ENCODE measurements around the gene ECI2.

The ECI2 gene

DNA sequence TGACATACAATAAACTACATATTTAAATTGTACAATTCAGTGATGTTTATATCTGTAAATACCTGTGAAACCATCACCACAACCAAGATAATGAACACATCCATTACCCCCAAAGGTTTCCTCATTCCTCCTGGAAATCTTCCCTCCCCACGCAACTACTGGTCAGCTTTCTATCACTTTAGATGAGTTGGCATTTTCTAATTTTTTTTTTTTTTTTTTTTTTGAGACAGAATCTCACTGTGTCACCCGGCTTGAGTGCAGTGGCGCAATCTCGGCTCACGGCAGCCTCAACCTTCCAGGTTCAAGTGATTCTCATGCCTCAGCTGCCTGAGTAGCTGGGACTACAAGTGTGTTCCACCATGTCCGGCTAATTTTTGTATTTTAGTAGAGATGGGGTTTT, 31.7 kb upstream of the ECI2 start:
- H3K36me3 ChIP-seq (ENCODE audit: control insufficient read depth in 1 of 2, insufficient read depth in 2 of 2, low read length in 2 of 2): no peaks in the 10 kb centered on the region
- H3K4me1 ChIP-seq (ENCODE audit: control insufficient read depth in 1 of 2, insufficient read depth in 2 of 2, low read length in 2 of 2): no peaks in the 10 kb centered on the region
- H3K27me3 ChIP-seq (ENCODE audit: low read depth, low read length): no peaks in the 10 kb centered on the region
- no peak overlapping the region for H3K4me3 ChIP-seq (ENCODE audit: low read depth in 1 of 2, low read length in 2 of 2)
- H3K9me3 ChIP-seq (ENCODE audit: control insufficient read depth in 1 of 2, low read length in 2 of 2): peaks cover 0 to 4% of the 10 kb centered on the region in 2 donors
- H3K27ac ChIP-seq (ENCODE audit: low read length): no peak overlapping the region

DNA sequence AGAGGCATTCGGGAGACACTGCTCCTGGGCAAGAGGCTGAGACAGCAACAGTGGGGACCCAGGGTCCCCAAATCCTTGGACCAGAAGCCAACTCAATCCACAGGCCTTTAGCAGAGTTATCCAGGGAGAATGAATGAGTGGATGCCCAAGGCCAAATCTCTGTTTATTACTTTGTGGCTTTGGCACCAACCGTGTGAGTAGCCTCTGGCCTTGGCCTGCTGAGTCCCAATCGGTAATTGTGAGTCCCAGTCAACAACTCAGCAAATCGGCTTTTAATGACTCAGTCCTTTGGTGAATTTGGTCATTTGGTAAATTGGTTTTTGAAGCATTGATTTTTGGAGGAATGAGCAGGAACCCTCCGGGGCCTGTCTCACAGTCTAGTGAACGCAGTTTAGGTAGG, 29.1 kb upstream of the ECI2 start:
- Histone ChIP-seq H3K27ac (ENCODE audit: low read length) (no peak overlapping the region), H3K9me3 (ENCODE audit: control insufficient read depth in 1 of 2, low read length in 2 of 2) (peaks cover 0 to 4% of the 10 kb centered on the region in 2 donors), H3K27me3 (ENCODE audit: low read depth, low read length) (no peaks in the 10 kb centered on the region), H3K36me3 (ENCODE audit: control insufficient read depth in 1 of 2, insufficient read depth in 2 of 2, low read length in 2 of 2) (no peaks in the 10 kb centered on the region), H3K4me3 (ENCODE audit: low read depth in 1 of 2, low read length in 2 of 2) (no peak overlapping the region), H3K4me1 (ENCODE audit: control insufficient read depth in 1 of 2, insufficient read depth in 2 of 2, low read length in 2 of 2) (no peaks in the 10 kb centered on the region)

DNA sequence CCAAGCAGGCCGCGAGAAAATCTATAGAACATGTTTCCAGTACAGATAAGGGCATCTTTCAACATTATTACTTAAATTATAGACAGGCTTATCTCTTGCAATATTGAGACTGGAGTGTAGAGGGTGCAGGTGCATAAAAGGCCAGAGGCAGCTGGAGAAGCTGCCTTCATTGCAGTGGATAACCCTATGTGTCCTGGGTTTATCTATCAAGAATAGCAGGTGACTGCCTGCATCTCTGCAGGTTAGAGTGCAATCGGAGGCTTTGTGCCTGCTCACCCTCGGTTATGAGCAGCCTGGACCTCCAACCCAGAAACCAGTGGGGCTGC, 28.7 kb upstream of the ECI2 start:
- peaks cover 0 to 4% of the 10 kb centered on the region in 2 donors for H3K9me3 ChIP-seq (ENCODE audit: control insufficient read depth in 1 of 2, low read length in 2 of 2)
- H3K4me1 ChIP-seq (ENCODE audit: control insufficient read depth in 1 of 2, insufficient read depth in 2 of 2, low read length in 2 of 2): no peaks in the 10 kb centered on the region
- no peak overlapping the region for H3K4me3 ChIP-seq (ENCODE audit: low read depth in 1 of 2, low read length in 2 of 2)
- no peaks in the 10 kb centered on the region for H3K27me3 ChIP-seq (ENCODE audit: low read depth, low read length)
- H3K36me3 ChIP-seq (ENCODE audit: control insufficient read depth in 1 of 2, insufficient read depth in 2 of 2, low read length in 2 of 2): no peaks in the 10 kb centered on the region
- H3K27ac ChIP-seq (ENCODE audit: low read length): no peak overlapping the region

DNA sequence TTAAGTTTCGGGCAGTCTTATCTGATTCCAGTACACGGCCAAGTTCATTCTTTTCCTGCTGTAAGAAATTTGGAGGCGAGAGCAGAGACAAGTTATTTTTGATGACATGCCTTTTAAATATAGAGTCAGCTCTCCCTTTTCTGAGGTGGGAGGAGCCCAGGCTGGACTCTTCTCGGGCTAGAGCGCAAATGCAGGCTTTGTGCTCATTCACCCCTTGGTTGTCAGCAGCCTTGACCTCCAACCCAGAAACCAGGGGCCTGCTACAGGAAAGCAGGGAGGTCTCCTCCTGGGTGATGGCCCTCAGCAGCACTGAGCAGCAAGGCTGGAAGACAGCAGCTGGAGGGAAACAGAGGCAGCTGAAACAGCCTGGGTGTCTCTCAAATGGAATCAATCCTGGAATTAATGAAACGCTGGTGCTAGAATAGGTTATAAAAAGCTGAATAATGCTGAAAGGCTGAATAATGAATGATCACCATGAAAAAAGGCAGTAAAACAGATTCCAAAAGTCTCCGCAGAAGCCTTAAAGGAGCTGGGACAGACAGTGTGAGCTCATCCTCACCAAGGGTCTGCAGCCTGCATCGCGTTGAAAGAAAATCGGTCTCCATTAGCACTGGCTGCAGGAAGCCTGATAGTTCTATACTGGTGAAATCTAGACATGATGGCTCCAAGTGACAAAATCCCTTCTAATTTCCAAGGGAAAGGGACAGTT, 28.2 kb upstream of the ECI2 start:
- Histone ChIP-seq H3K4me1 (ENCODE audit: control insufficient read depth in 1 of 2, insufficient read depth in 2 of 2, low read length in 2 of 2) (no peaks in the 10 kb centered on the region), H3K4me3 (ENCODE audit: low read depth in 1 of 2, low read length in 2 of 2) (no peak overlapping the region), H3K36me3 (ENCODE audit: control insufficient read depth in 1 of 2, insufficient read depth in 2 of 2, low read length in 2 of 2) (no peaks in the 10 kb centered on the region), H3K9me3 (ENCODE audit: control insufficient read depth in 1 of 2, low read length in 2 of 2) (peaks cover 0 to 4% of the 10 kb centered on the region in 2 donors), H3K27ac (ENCODE audit: low read length) (no peak overlapping the region), H3K27me3 (ENCODE audit: low read depth, low read length) (no peaks in the 10 kb centered on the region)

- H3K4me1 ChIP-seq (ENCODE audit: control insufficient read depth in 1 of 2, insufficient read depth in 2 of 2, low read length in 2 of 2): no peaks in the 10 kb centered on the region
- H3K27ac ChIP-seq (ENCODE audit: low read length): no peak overlapping the region
- no peaks in the 10 kb centered on the region for H3K27me3 ChIP-seq (ENCODE audit: low read depth, low read length)
- no peaks in the 10 kb centered on the region for H3K9me3 ChIP-seq (ENCODE audit: control insufficient read depth in 1 of 2, low read length in 2 of 2)
- H3K36me3 ChIP-seq (ENCODE audit: control insufficient read depth in 1 of 2, insufficient read depth in 2 of 2, low read length in 2 of 2): no peaks in the 10 kb centered on the region
- H3K4me3 ChIP-seq (ENCODE audit: low read depth in 1 of 2, low read length in 2 of 2): no peak overlapping the region
Observed at GRCh38 chr6:4162370-4162769, 27.0 kb upstream of the ECI2 start.

DNA sequence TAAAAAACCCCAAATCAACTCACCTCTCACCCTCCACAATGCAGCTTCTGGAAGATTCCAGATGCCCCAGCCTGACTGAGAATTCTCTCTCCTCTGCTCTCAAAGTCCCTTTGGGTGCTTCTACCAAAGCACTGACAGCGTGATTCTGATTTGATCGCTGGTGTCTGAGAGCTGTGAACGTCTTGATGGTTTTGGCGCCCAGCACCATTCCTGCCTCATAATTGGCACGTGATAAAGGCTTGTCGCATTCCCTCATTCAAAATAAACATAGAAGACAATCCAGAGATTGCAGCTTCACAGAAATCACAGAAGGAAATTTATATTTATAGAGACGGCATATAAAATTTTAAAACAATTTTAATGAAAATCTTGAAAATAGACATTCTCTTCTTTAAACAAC, 24.1 kb upstream of the ECI2 start:
- no peaks in the 10 kb centered on the region for H3K27me3 ChIP-seq (ENCODE audit: low read depth, low read length)
- no peaks in the 10 kb centered on the region for H3K36me3 ChIP-seq (ENCODE audit: control insufficient read depth in 1 of 2, insufficient read depth in 2 of 2, low read length in 2 of 2)
- no peaks in the 10 kb centered on the region for H3K4me1 ChIP-seq (ENCODE audit: control insufficient read depth in 1 of 2, insufficient read depth in 2 of 2, low read length in 2 of 2)
- H3K9me3 ChIP-seq (ENCODE audit: control insufficient read depth in 1 of 2, low read length in 2 of 2): no peaks in the 10 kb centered on the region
- H3K4me3 ChIP-seq (ENCODE audit: low read depth in 1 of 2, low read length in 2 of 2): no peak overlapping the region
- H3K27ac ChIP-seq (ENCODE audit: low read length): no peak overlapping the region

DNA sequence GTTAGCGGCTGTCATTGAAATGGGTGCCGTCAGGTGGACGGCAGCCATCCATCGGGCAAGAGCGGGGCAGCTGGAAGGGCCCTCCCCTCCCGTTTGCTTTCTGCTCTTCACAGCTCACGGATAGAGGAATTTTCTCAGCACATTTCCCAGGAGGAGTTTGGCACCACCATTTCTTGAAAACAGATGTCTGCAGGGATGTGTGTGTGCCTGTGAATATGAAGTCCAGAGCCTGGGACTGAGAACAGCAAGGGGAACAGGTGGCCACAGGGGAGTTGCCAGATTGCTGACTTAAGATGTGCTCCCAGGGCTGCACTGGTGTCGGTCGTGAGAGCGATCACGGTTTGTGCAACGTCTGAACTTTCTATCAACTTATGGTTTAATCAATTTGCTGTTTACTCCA, 22.1 kb upstream of the ECI2 start:
- H3K36me3 ChIP-seq (ENCODE audit: control insufficient read depth in 1 of 2, insufficient read depth in 2 of 2, low read length in 2 of 2): no peaks in the 10 kb centered on the region
- H3K4me3 ChIP-seq (ENCODE audit: low read depth in 1 of 2, low read length in 2 of 2): no peak overlapping the region
- no peaks in the 10 kb centered on the region for H3K27me3 ChIP-seq (ENCODE audit: low read depth, low read length)
- no peaks in the 10 kb centered on the region for H3K4me1 ChIP-seq (ENCODE audit: control insufficient read depth in 1 of 2, insufficient read depth in 2 of 2, low read length in 2 of 2)
- no peaks in the 10 kb centered on the region for H3K9me3 ChIP-seq (ENCODE audit: control insufficient read depth in 1 of 2, low read length in 2 of 2)
- H3K27ac ChIP-seq (ENCODE audit: low read length): no peak overlapping the region

GRCh38 chr6:4155848-4156466, 20.6 kb upstream of the ECI2 start:
- Histone ChIP-seq H3K27me3 (ENCODE audit: low read depth, low read length) (no peaks in the 10 kb centered on the region), H3K36me3 (ENCODE audit: control insufficient read depth in 1 of 2, insufficient read depth in 2 of 2, low read length in 2 of 2) (no peaks in the 10 kb centered on the region), H3K9me3 (ENCODE audit: control insufficient read depth in 1 of 2, low read length in 2 of 2) (no peaks in the 10 kb centered on the region), H3K27ac (ENCODE audit: low read length) (no peak overlapping the region), H3K4me1 (ENCODE audit: control insufficient read depth in 1 of 2, insufficient read depth in 2 of 2, low read length in 2 of 2) (no peaks in the 10 kb centered on the region), H3K4me3 (ENCODE audit: low read depth in 1 of 2, low read length in 2 of 2) (no peak overlapping the region)

- Histone ChIP-seq H3K4me3 (ENCODE audit: low read depth in 1 of 2, low read length in 2 of 2) (no peak overlapping the region), H3K27me3 (ENCODE audit: low read depth, low read length) (no peaks in the 10 kb centered on the region), H3K9me3 (ENCODE audit: control insufficient read depth in 1 of 2, low read length in 2 of 2) (no peaks in the 10 kb centered on the region), H3K36me3 (ENCODE audit: control insufficient read depth in 1 of 2, insufficient read depth in 2 of 2, low read length in 2 of 2) (no peaks in the 10 kb centered on the region), H3K4me1 (ENCODE audit: control insufficient read depth in 1 of 2, insufficient read depth in 2 of 2, low read length in 2 of 2) (no peaks in the 10 kb centered on the region), H3K27ac (ENCODE audit: low read length) (no peak overlapping the region)
Observed at GRCh38 chr6:4153514-4153985, 18.2 kb upstream of the ECI2 start.

GRCh38 chr6:4145083-4145482, 9.7 kb upstream of the ECI2 start:
- no peaks in the 10 kb centered on the region for H3K36me3 ChIP-seq (ENCODE audit: control insufficient read depth in 1 of 2, insufficient read depth in 2 of 2, low read length in 2 of 2)
- H3K9me3 ChIP-seq (ENCODE audit: control insufficient read depth in 1 of 2, low read length in 2 of 2): no peaks in the 10 kb centered on the region
- H3K27ac ChIP-seq (ENCODE audit: low read length): no peak overlapping the region
- no peak overlapping the region for H3K4me3 ChIP-seq (ENCODE audit: low read depth in 1 of 2, low read length in 2 of 2)
- no peaks in the 10 kb centered on the region for H3K4me1 ChIP-seq (ENCODE audit: control insufficient read depth in 1 of 2, insufficient read depth in 2 of 2, low read length in 2 of 2)
- no peaks in the 10 kb centered on the region for H3K27me3 ChIP-seq (ENCODE audit: low read depth, low read length)

- no peaks in the 10 kb centered on the region for H3K36me3 ChIP-seq (ENCODE audit: control insufficient read depth in 1 of 2, insufficient read depth in 2 of 2, low read length in 2 of 2)
- no peak overlapping the region for H3K4me3 ChIP-seq (ENCODE audit: low read depth in 1 of 2, low read length in 2 of 2)
- peaks cover under 1 to 9% of the 10 kb centered on the region in 2 donors for H3K4me1 ChIP-seq (ENCODE audit: control insufficient read depth in 1 of 2, insufficient read depth in 2 of 2, low read length in 2 of 2)
- no peaks in the 10 kb centered on the region for H3K27me3 ChIP-seq (ENCODE audit: low read depth, low read length)
- H3K27ac ChIP-seq (ENCODE audit: low read length): no peak overlapping the region
- H3K9me3 ChIP-seq (ENCODE audit: control insufficient read depth in 1 of 2, low read length in 2 of 2): no peaks in the 10 kb centered on the region
Observed at GRCh38 chr6:4139272-4139671, 3.9 kb upstream of the ECI2 start.

DNA sequence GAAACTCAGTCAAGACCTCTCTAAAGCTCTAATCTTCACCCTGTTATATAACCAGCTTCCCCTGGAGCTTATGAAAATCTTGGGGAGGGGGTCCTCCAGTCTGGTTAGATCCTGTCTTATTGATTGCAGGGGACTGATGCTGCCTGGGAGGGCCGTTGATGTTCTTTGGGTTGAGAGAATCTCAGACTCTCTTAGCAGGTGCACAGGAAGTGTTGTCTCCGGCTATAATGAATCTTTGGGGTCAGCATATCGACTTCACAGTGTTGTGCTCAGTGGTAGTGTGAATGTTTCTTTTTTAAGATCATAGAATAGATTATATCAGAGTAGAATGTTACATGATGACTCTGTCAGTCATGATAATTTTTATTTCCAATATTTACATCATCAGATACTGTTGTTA, 2.8 kb upstream of the ECI2 start:
- Histone ChIP-seq H3K9me3 (ENCODE audit: control insufficient read depth in 1 of 2, low read length in 2 of 2) (no peaks in the 10 kb centered on the region), H3K36me3 (ENCODE audit: control insufficient read depth in 1 of 2, insufficient read depth in 2 of 2, low read length in 2 of 2) (no peaks in the 10 kb centered on the region), H3K27me3 (ENCODE audit: low read depth, low read length) (no peaks in the 10 kb centered on the region), H3K27ac (ENCODE audit: low read length) (no peak overlapping the region), H3K4me1 (ENCODE audit: control insufficient read depth in 1 of 2, insufficient read depth in 2 of 2, low read length in 2 of 2) (peaks cover 7 to 16% of the 10 kb centered on the region in 2 donors), H3K4me3 (ENCODE audit: low read depth in 1 of 2, low read length in 2 of 2) (no peak overlapping the region)
